ENCODE data around the gene HBE1. TPM values are rescaled to one million over a fixed set of nuclear protein-coding genes. Genes with fewer than 3 reads are reported as not detected.

HBE1 gene
- total and polyA plus RNA-seq, 2 experiments from 2014 or later = not detected

GRCh38 chr11:5240056-5240455, 29.7 kb downstream of the HBE1 start:
- Histone ChIP-seq H3K4me3 (no peak overlapping the region), H4K20me1 (ENCODE audit: insufficient read depth) (no peaks in the 10 kb centered on the region), H3K79me2 (ENCODE audit: insufficient read depth) (no peaks in the 10 kb centered on the region), H3K36me3 (ENCODE audit: low read depth) (no peaks in the 10 kb centered on the region), H3K9ac (no peak overlapping the region), H3K4me1 (ENCODE audit: insufficient read depth) (no peaks in the 10 kb centered on the region), H3F3A (ENCODE audit: insufficient read depth) (no peaks in the 10 kb centered on the region), H2AFZ (no peak overlapping the region), H3K4me2 (ENCODE audit: unreplicated experiment) (no peak overlapping the region), H3K27me3 (replicated peaks; ENCODE audit: insufficient read depth) (no peaks in the 10 kb centered on the region), H3K27ac (no peak overlapping the region), H3K9me2 (ENCODE audit: insufficient read depth) (no peaks in the 10 kb centered on the region), H3K9me3 (ENCODE audit: low read depth) (no peaks in the 10 kb centered on the region)
- no peak for TF ChIP-seq EZH2 (IDR thresholded peaks at IDR 0.05; ENCODE audit: insufficient read depth, poor library complexity, severe bottlenecking)
- TF ChIP-seq EZH2phosphoT487 (IDR thresholded peaks at IDR 0.05; ENCODE audit: insufficient read depth, low read depth) = no peak
- in situ Hi-C loops (cut with MboI) = no loop called here
- no peak for DNase-seq
- WGBS, 2 experiments (ENCODE audit: low coverage in 1 of 2, low lambda C conversion rate in 2 of 2, missing lambda C conversion rate in 2 of 2) = 92 to 100% methylated on average over 1 of the region's 1 CpG

- Histone ChIP-seq H3K9me2 (ENCODE audit: insufficient read depth) (no peaks in the 10 kb centered on the region), H3K27me3 (replicated peaks; ENCODE audit: insufficient read depth) (no peaks in the 10 kb centered on the region), H3K4me3 (no peak overlapping the region), H3K27ac (no peak overlapping the region), H3K9ac (no peak overlapping the region), H3K4me1 (ENCODE audit: insufficient read depth) (no peaks in the 10 kb centered on the region; the same call in 1 of the 2 replicates), H3K36me3 (ENCODE audit: low read depth) (no peaks in the 10 kb centered on the region), H3K79me2 (ENCODE audit: insufficient read depth) (no peaks in the 10 kb centered on the region), H3K4me2 (ENCODE audit: unreplicated experiment) (no peak overlapping the region), H4K20me1 (ENCODE audit: insufficient read depth) (no peaks in the 10 kb centered on the region), H3K9me3 (ENCODE audit: low read depth) (no peaks in the 10 kb centered on the region), H2AFZ (no peak overlapping the region), H3F3A (ENCODE audit: insufficient read depth) (0 out of 2 replicates have a peak, but pooled peaks cover 5% of the 10 kb centered on the region)
- in situ Hi-C loops (cut with MboI) = no loop called here
- no peak for DNase-seq
- TF ChIP-seq EZH2 (IDR thresholded peaks at IDR 0.05; ENCODE audit: insufficient read depth, poor library complexity, severe bottlenecking) (no peak), EZH2phosphoT487 (IDR thresholded peaks at IDR 0.05; ENCODE audit: insufficient read depth, low read depth) (no peak)
Observed at GRCh38 chr11:5239046-5239445, 30.7 kb downstream of the HBE1 start.

GRCh38 chr11:5238486-5238885, 31.3 kb downstream of the HBE1 start:
- TF ChIP-seq EZH2phosphoT487 (IDR thresholded peaks at IDR 0.05; ENCODE audit: insufficient read depth, low read depth) (no peak), EZH2 (IDR thresholded peaks at IDR 0.05; ENCODE audit: insufficient read depth, poor library complexity, severe bottlenecking) (no peak)
- Histone ChIP-seq H3K9me3 (ENCODE audit: low read depth) (no peaks in the 10 kb centered on the region), H3K9me2 (ENCODE audit: insufficient read depth) (no peaks in the 10 kb centered on the region), H2AFZ (no peak overlapping the region), H3K4me2 (ENCODE audit: unreplicated experiment) (no peak overlapping the region), H3K27ac (no peak overlapping the region), H3K27me3 (replicated peaks; ENCODE audit: insufficient read depth) (no peaks in the 10 kb centered on the region), H4K20me1 (ENCODE audit: insufficient read depth) (no peaks in the 10 kb centered on the region), H3K36me3 (ENCODE audit: low read depth) (no peaks in the 10 kb centered on the region), H3K79me2 (ENCODE audit: insufficient read depth) (no peaks in the 10 kb centered on the region), H3K4me3 (no peak overlapping the region), H3K4me1 (ENCODE audit: insufficient read depth) (no peaks in the 10 kb centered on the region; the same call in 1 of the 2 replicates), H3K9ac (no peak overlapping the region), H3F3A (ENCODE audit: insufficient read depth) (0 out of 2 replicates have a peak, but pooled peaks cover 5% of the 10 kb centered on the region)
- DNase-seq = no peak
- WGBS, 2 experiments (ENCODE audit: low coverage in 1 of 2, low lambda C conversion rate in 2 of 2, missing lambda C conversion rate in 2 of 2) = 50 to 68% methylated on average over 2 of the region's 2 CpGs
- in situ Hi-C loops (cut with MboI) = no loop called here

GRCh38 chr11:5237420-5237819, 32.3 kb downstream of the HBE1 start:
- 63 to 67% methylated on average over 2 of the region's 2 CpGs for WGBS, 2 experiments (ENCODE audit: low coverage in 1 of 2, low lambda C conversion rate in 2 of 2, missing lambda C conversion rate in 2 of 2)
- H3K4me2 ChIP-seq (ENCODE audit: unreplicated experiment) = no peak overlapping the region
- no peaks in the 10 kb centered on the region for H3K9me3 ChIP-seq (ENCODE audit: low read depth)
- H3K27me3 ChIP-seq (replicated peaks; ENCODE audit: insufficient read depth) = no peaks in the 10 kb centered on the region
- TF ChIP-seq EZH2phosphoT487 (IDR thresholded peaks at IDR 0.05; ENCODE audit: insufficient read depth, low read depth) = no peak
- no peak for TF ChIP-seq EZH2 (IDR thresholded peaks at IDR 0.05; ENCODE audit: insufficient read depth, poor library complexity, severe bottlenecking)
- 0 out of 2 replicates have a peak, but pooled peaks cover 5% of the 10 kb centered on the region for H3F3A ChIP-seq (ENCODE audit: insufficient read depth)
- H3K27ac ChIP-seq = no peak overlapping the region
- no peak overlapping the region for H2AFZ ChIP-seq
- H4K20me1 ChIP-seq (ENCODE audit: insufficient read depth) = no peaks in the 10 kb centered on the region
- H3K79me2 ChIP-seq (ENCODE audit: insufficient read depth) = no peaks in the 10 kb centered on the region
- no peaks in the 10 kb centered on the region for H3K9me2 ChIP-seq (ENCODE audit: insufficient read depth)
- H3K4me3 ChIP-seq = no peak overlapping the region
- no peak for DNase-seq
- no peaks in the 10 kb centered on the region for H3K36me3 ChIP-seq (ENCODE audit: low read depth)
- H3K4me1 ChIP-seq (ENCODE audit: insufficient read depth) = no peaks in the 10 kb centered on the region; the same call in 1 of the 2 replicates
- in situ Hi-C loops (cut with MboI) = no loop called here
- H3K9ac ChIP-seq = no peak overlapping the region

All from GM23248 (cell line).